Fibroblast of skin of abdomen (primary cell): ENCODE results near the gene SLC35G4. TPM values are rescaled to one million over a fixed set of nuclear protein-coding genes. Genes with fewer than 3 reads are reported as not detected.
A peak's percentile ranks its signal among the peaks of the same experiment; 100 is the strongest.
"Not testable (repeated sequence)": the region's sequence is repeated elsewhere in the genome, so short reads cannot be mapped to it uniquely, and the experiment has no call there.

Experiments used
- DNase-seq: peaks from one replicate; pipeline ENCODE4 v3.0.0-alpha.2; 2013
- polyA plus RNA-seq, 2 experiments: library from polyadenylated mRNA; unstranded; fragments of 120-200 nt; gene quantifications; one replicate each; pipeline ENCODE4 v1.2.1, GENCODE V29; 2013; ENCODE audit not compliant: insufficient read length in 2 of 2

Gene SLC35G4
- not detected for polyA plus RNA-seq (2013, experiment 1 of 2; ENCODE audit: insufficient read length)
- not detected for polyA plus RNA-seq (2013, experiment 2 of 2; ENCODE audit: insufficient read length)

DNA sequence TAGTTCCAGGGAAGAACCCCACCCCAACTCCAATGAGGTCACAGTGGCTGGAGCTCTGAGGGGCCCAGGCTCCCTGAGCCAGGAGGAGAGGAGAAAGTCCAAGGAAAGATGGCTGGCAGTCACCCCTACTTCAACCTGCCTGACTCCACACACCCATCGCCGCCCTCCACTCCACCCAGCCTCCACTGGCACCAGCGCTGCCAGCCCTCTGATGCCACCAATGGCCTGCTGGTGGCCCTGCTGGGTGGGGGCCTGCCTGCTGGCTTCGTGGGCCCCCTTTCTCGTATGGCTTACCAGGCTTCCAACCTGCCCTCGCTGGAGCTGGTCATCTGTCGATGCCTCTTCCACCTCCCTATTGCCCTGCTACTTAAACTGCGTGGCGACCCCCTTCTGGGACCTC is at the start of gene SLC35G4:
Gene SLC35G4 (plus strand): TSS at position 109 of the 400 bp plus-strand sequence. CDS start 0 bp downstream, at position 109.
- DNase-seq, result not testable (repeated sequence)

GRCh38 chr18:11561293-11561692 is 48.1 kb upstream of the SLC35G4 start:
- no peak for DNase-seq

DNA sequence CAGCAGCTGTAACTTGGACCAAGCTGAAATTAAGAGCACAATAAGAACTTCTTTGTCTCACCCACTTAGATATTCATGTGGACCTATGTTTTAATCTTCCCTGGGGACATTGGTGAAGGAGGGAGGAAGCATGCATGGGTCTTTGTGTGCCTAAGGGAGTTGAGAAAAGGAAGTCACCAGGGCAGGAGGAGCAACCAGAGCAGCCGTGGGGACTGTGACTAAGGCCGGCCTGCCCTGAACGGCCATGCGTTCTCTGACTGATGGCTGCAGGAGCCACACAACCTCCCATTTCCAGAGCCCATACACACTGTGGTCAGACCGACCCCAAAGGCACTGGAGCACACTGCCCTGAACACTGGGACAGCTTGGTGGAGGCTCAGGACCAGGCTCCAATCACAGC is 43.7 kb upstream of the SLC35G4 start:
- no peak for DNase-seq

GRCh38 chr18:11566236-11566965 is 43.0 kb upstream of the SLC35G4 start:
- no peak for DNase-seq

- DNase-seq, result no peak
These were observed 42.0 kb upstream of the SLC35G4 start for GRCh38 chr18:11567396-11567795.

- DNase-seq, result no peak
These were observed 39.3 kb upstream of the SLC35G4 start for GRCh38 chr18:11570073-11570588.

DNA sequence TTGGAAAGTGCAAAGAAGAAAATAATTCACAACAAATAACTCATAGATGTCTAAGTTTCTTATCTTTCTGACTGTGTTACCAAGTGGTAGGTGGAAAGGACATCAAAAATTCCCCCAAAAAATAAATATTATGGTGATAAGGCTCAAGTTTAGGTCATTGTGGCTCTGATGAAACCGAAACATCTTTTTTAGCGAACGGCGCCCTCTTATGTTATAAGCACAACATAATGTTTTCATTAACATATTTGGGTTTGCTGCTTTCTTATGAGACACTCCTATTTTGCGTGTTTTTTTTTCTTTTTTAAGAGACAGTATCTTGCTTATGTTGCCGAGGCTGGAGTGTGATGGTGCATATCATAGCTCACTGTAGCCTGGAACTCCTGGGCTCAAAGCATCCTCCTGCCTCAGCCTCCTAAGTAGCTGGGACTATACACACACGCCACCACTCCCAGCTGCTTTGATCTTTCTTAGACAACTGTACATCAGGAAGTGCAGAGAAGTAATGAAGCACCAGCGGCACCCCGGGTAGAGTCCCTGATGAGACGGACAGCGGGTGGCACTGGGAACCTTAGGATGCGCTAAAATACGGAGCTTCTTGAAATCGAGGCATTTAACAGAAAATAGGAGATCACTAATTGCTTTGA is 38.5 kb upstream of the SLC35G4 start:
- peak; percentile 28 for DNase-seq

- no peak for DNase-seq
These were observed 37.2 kb upstream of the SLC35G4 start for GRCh38 chr18:11572201-11572600.

- DNase-seq, result no peak
These were observed 34.9 kb upstream of the SLC35G4 start for GRCh38 chr18:11574545-11574944.

- DNase-seq, result no peak
These were observed 31.9 kb upstream of the SLC35G4 start for GRCh38 chr18:11577271-11578112.

DNA sequence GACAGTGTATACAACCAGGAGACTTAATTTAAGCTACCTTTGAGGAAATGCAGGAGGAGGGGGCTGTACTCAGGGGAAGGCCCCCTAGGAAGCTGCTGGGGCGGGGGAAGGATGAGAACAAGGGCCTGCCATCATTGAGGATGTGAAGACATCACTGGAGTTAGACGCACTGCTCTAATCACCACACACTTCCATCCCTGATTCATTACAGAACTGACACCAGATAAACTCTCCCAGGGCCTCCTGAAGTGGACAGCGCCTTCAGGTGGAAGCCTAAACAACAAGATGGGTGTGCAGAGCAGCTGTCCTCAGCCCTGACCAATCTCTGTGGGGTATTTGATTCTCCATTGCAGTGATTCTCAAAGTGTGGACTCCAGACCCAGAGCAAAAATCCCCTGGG is 30.6 kb upstream of the SLC35G4 start:
- DNase-seq, result no peak

DNA sequence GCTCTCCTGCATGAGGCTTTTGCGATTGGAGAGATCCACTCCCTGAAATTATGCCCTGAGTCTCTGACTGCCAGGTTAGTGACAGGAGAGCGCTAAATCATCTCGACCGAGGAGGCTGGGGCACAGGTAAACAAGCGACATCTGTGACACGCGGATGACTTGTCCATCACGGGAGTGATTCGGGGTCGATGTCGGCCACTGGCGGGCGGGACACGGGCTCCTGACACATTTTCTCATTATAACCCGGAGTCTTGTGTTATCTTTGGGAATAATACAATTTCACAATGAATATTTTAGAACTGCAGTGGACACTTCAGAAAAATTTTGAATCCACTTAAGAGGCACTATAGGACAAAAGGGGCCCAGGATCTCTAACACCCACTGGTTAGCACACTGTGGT is 29.5 kb upstream of the SLC35G4 start:
- no peak for DNase-seq

DNA sequence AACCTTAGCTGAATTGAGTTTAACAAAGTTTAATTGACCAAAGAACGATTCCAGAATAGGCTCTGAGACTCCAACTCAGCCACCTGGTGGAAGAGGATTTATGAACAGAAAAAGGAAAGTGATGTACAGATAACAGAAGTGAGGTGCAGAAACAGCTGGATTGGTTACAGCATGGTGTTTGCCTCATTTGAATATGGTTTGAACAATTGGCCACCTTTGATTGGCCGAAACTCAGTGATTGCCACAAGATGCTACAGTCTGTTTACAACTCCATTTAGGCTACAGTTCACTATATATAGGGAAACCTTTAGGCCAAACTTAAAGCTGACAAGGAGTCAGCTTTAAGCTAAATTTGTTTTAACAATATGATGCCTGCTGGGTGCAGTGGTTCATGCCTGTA is 28.1 kb upstream of the SLC35G4 start:
- DNase-seq, result no peak

- no peak for DNase-seq
These were observed 23.8 kb upstream of the SLC35G4 start for GRCh38 chr18:11585596-11585995.

- DNase-seq, result no peak
These were observed 22.5 kb upstream of the SLC35G4 start for GRCh38 chr18:11586896-11587295.

- DNase-seq, result no peak
These were observed 22.0 kb upstream of the SLC35G4 start for GRCh38 chr18:11587432-11587831.

- no peak for DNase-seq
These were observed 21.6 kb upstream of the SLC35G4 start for GRCh38 chr18:11587846-11588245.

DNA sequence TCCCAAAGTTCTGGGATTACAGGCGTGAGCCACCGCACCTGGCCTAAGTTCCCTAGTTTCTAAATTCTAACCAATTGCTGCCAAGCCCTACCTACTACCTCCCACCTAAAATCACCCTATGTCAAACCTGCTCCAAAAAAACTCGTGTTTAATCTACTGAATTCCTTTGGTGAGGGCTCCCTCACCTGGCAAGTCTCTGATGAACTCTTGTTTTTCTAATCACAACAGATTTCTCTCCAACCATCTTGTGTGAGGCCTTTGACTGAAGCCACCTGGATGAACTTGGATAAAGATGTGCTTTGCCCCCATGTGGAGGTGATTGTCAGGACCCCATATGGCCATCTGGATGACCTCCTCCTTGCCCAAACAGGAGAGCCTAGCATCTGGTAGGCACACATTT is 17.4 kb upstream of the SLC35G4 start:
- DNase-seq, result no peak

DNA sequence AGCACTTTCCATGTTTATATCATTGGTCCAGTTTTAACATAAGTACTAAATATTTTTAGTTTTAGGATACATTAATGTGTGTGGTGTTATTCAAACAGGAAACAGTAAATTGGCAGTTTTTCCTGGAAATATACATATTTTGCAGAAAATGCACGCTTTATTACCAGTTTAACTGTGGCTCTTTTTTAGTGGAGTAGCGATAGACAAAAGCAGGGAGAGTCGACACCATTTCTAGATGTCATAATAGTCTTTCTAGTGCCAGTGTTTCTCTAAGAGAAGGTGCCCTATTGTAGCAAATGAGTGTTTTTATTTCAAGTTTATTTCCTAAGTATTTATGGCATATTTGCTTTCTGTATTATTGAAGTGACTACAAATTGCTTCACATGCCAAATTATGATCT is 9.1 kb upstream of the SLC35G4 start:
- no peak for DNase-seq

GRCh38 chr18:11607906-11608305 is 1.5 kb upstream of the SLC35G4 start:
- DNase-seq, result no peak

- DNase-seq, result not testable (repeated sequence)
These were observed 778 bp upstream of the SLC35G4 start for GRCh38 chr18:11608618-11609017.

- DNase-seq, result not testable (repeated sequence)
These were observed 3.7 kb downstream of the SLC35G4 start for GRCh38 chr18:11613073-11613472.

- not testable (repeated sequence) for DNase-seq
These were observed 4.2 kb downstream of the SLC35G4 start for GRCh38 chr18:11613611-11614010.
